Uterus (tissue), 4 donors: ENCODE data around the gene OMA1. TPM values are rescaled to one million over a fixed set of nuclear protein-coding genes. Genes with fewer than 3 reads are reported as not detected.
A peak's percentile ranks its signal among the peaks of the same experiment; 100 is the strongest.
"Not testable (repeated sequence)": the region's sequence is repeated elsewhere in the genome, so short reads cannot be mapped to it uniquely, and the experiment has no call there.

Source experiments
- DNase-seq, 2 donors: peaks; one replicate each; pipeline ENCODE4 v3.0.0-alpha.2; 2019 to 2020
- H3K27ac ChIP-seq, 2 donors: fragments of 200-600 bp; sonication (generic); 1 replicate in 1 of 2; 2 replicates in 1 of 2; pipeline ENCODE4 v1.5.1; 2016 to 2018
- H3K27me3 ChIP-seq, 2 donors: fragments of 200-600 bp; sonication (generic); one replicate each; pipeline ENCODE4 v1.5.1; 2018 to 2019; ENCODE audit warnings: control low read depth in 1 of 2
- H3K36me3 ChIP-seq, 2 donors: fragments of 200-600 bp; sonication (generic); one replicate each; pipeline ENCODE4 v1.5.1; 2019; ENCODE audit warnings: control low read depth in 1 of 2
- H3K4me1 ChIP-seq, 2 donors: fragments of 200-600 bp; sonication (generic); one replicate each; pipeline ENCODE4 v1.5.1; 2018 to 2019; ENCODE audit warnings: control low read depth in 1 of 2
- H3K4me3 ChIP-seq, 2 donors: fragments of 200-600 bp; sonication (generic); 1 replicate in 1 of 2; 2 replicates in 1 of 2; pipeline ENCODE4 v1.5.1; 2018 to 2019; ENCODE audit warnings: mild to moderate bottlenecking in 1 of 2
- H3K9me3 ChIP-seq, 2 donors: fragments of 200-600 bp; sonication (generic); one replicate each; pipeline ENCODE4 v1.5.1; 2019; ENCODE audit warnings: control low read depth in 1 of 2
- CTCF ChIP-seq, 4 experiments: fragments of 200-600 bp in 2 of 4; fragments of 450-650 bp in 2 of 4; sonication (generic) in 2 of 4; IDR thresholded peaks; one replicate each; pipeline ENCODE4 v1.5.1; 2016 to 2019; ENCODE audit warnings: antibody characterized with exemption in 4 of 4, mild to moderate bottlenecking in 2 of 4, moderate library complexity in 1 of 4
- POLR2A ChIP-seq, 2 donors: fragments of 450-650 bp; IDR thresholded peaks; one replicate each; pipeline ENCODE4 v1.6.1; 2016; ENCODE audit warnings: antibody characterized with exemption in 2 of 2, mild to moderate bottlenecking in 1 of 2, moderate library complexity in 1 of 2
- intact Hi-C: fragments of 100-400 bp; cut with DNase I; formaldehyde crosslinking; loops from one replicate; pipeline ENCODE4 v1.15.1; 2023; ENCODE audit warnings: low total_unique reads
- total RNA-seq, 4 donors: library from RNA; depleted of rRNA in 3 of 4; stranded (reverse); fragments of >200 nt in 3 of 4; gene quantifications; one replicate each; pipeline versions ENCODE4 v1.1.0 to v1.2.4, GENCODE V29; 2014 to 2023
- donor health status: DM: yes; HTN: yes; CAD: no.

Gene OMA1
- total RNA-seq, 4 donors from 2014 or later, result 45.9 to 97.6 (median 65.4) TPM

GRCh38 chr1:58555393-58555792 is 8.9 kb upstream of the OMA1 start:
- Histone ChIP-seq H3K4me1 (no peaks in the 10 kb centered on the region), H3K27ac (no peak overlapping the region), H3K27me3 (no peaks in the 10 kb centered on the region), H3K4me3 (no peak overlapping the region), H3K9me3 (no peaks in the 10 kb centered on the region), H3K36me3 (no peaks in the 10 kb centered on the region)
- intact Hi-C loops, result no loop called here
- no peak for DNase-seq
- no peak for TF ChIP-seq CTCF (IDR thresholded peaks at IDR 0.05)
- no peak for TF ChIP-seq POLR2A (IDR thresholded peaks at IDR 0.05)

- TF ChIP-seq CTCF (IDR thresholded peaks at IDR 0.05), result no peak
- Histone ChIP-seq H3K27ac (no peak overlapping the region), H3K9me3 (no peaks in the 10 kb centered on the region), H3K27me3 (no peaks in the 10 kb centered on the region), H3K36me3 (no peaks in the 10 kb centered on the region), H3K4me3 (no peak overlapping the region), H3K4me1 (no peaks in the 10 kb centered on the region)
- intact Hi-C loops, result no loop called here
- peak in 1 of 2 donors; percentile 16 for DNase-seq
Observed at GRCh38 chr1:58551186-58552140, 4.9 kb upstream of the OMA1 start.

GRCh38 chr1:58549291-58549690 is 2.8 kb upstream of the OMA1 start:
- H3K9me3 ChIP-seq, intact Hi-C loops, H3K27me3 ChIP-seq, H3K4me3 ChIP-seq, H3K27ac ChIP-seq, H3K36me3 ChIP-seq, DNase-seq, H3K4me1 ChIP-seq: not testable (repeated sequence)

GRCh38 chr1:58548371-58548770 is 1.8 kb upstream of the OMA1 start:
- Histone ChIP-seq H3K36me3 (no peaks in the 10 kb centered on the region), H3K27me3 (no peaks in the 10 kb centered on the region), H3K4me1 (peaks cover 0 to 3% of the 10 kb centered on the region in 2 donors), H3K4me3 (no peak overlapping the region), H3K9me3 (no peaks in the 10 kb centered on the region), H3K27ac (no peak overlapping the region)
- no peak for DNase-seq
- intact Hi-C loops, result no loop called here
- TF ChIP-seq CTCF (IDR thresholded peaks at IDR 0.05) (no peak), POLR2A (IDR thresholded peaks at IDR 0.05) (no peak)

- intact Hi-C loops, result no loop called here
- DNase-seq, result peak; percentile 76 to 83
- no peaks in the 10 kb centered on the region for H3K36me3 ChIP-seq
- TF ChIP-seq CTCF (IDR thresholded peaks at IDR 0.05) (no peak), POLR2A (IDR thresholded peaks at IDR 0.05) (peak in 1 of 2 donors; percentile 19)
- H3K27ac ChIP-seq, result peak overlapping the region; percentile 99 to 100
- no peaks in the 10 kb centered on the region for H3K27me3 ChIP-seq
- H3K4me3 ChIP-seq, result peak overlapping the region; percentile 81 to 85
- H3K4me1 ChIP-seq, result peaks cover 0 to 3% of the 10 kb centered on the region in 2 donors
- H3K9me3 ChIP-seq, result no peaks in the 10 kb centered on the region
Observed at GRCh38 chr1:58545591-58546519, 671 bp downstream of the OMA1 start.
